IPS-NIHi7 (cell line): ENCODE results near the gene ARL6.
"Not testable (repeated sequence)": the region's sequence is repeated elsewhere in the genome, so short reads cannot be mapped to it uniquely, and the experiment has no call there.

ENCODE experiments used
- DNase-seq: peaks from one replicate; pipeline ENCODE4 v3.0.0; 2012; ENCODE audit warnings: mixed read lengths; ENCODE audit errors: extremely low spot score

The ARL6 gene

DNA sequence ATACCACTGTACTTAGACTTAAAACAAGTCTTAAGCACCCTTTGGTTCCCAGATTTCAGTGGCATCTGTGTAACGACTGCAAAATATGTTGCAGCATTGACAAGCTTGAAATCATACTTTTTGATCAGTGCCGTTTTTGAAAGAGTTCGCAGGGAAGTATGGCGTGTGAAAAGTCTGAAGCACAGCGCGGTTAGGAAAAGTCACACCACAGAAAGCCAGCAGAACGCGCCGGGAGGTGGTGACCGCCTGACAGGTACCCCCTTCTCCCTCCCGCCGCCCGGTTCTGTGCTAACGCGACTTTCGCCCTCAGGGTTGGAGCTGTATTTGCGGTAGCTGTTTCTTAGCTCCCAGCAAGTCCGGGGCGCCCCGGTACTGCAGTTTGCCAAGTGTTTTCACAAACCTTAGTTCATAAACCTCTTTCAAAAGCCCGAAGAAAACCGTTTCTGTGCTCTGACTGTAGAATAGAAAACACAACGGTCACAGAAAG, 56.8 kb downstream of the ARL6 start:
- DNase-seq: peak; percentile 33

- DNase-seq: peak; percentile 88
These were observed 57.3 kb downstream of the ARL6 start, which contains the start of gene CRYBG3 for GRCh38 chr3:97821774-97822358. Gene CRYBG3 (plus strand): TSS chr3:97822011. CDS start chr3:97822207, 196 bp downstream.

- peak; percentile 40 for DNase-seq
These were observed 57.8 kb downstream of the ARL6 start for GRCh38 chr3:97822359-97822775.

DNA sequence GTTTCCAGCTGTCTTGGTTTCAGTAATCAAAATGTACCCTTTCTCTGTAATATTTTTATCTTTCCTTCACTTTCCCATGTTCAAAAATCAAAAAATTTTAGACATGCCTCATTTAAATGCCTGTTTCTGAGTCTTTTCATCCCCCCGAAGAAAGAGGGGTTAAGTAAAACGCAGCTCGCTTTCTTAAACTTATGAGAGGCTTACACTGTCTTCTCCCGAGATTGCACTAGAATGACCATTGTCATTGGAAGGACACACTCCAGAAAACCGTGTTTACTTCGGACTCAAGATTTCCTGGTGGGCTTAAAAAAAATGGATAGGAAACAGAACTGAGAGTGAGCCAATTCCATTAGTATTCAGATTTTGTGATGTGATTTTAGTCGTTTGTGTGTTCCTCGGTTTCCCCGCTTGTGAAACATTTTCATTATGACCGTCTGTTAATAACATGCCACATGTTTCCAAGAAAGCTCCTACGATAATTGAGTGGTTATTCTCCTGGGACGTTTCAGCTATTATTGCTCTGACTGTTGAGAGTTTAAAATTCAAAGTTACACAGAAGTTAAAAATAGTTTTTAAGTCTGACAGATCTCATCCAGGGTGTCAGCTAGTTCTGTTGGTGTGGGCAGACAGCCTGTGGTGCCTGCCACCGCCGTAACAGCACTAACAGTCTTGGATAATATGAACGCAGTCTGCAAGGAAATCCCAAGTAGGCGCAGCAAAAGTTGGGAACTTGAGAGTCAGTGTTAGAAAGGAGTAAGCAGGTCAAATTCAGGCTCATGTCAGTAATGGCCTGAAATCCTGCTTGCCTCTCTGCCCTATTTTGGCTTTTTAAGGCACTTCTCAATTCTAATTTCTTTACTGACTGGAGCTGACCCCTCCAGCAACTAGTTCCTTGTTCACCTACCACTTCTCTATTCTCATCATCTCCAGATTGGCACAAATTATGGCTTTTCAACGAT, 58.8 kb downstream of the ARL6 start:
- no peak for DNase-seq

DNA sequence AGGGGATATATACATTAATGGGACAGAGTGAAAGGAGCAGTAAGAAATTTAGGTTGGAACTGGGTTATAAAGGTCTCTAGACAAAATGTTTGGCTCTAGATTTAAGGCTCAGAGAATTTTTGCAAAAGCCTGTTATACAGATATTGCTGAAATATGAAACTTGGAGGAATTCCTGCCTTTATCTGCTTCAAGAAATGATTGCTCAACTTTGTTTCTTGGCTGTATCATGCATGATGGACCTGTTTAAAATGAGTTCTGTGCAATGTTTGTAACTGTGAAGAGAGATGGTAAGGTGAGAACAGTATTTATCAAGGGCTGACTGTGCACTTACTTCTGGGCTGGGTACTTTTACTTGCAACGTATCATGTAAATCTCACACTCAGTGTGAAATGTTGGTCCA, 60.5 kb downstream of the ARL6 start:
- no peak for DNase-seq

DNA sequence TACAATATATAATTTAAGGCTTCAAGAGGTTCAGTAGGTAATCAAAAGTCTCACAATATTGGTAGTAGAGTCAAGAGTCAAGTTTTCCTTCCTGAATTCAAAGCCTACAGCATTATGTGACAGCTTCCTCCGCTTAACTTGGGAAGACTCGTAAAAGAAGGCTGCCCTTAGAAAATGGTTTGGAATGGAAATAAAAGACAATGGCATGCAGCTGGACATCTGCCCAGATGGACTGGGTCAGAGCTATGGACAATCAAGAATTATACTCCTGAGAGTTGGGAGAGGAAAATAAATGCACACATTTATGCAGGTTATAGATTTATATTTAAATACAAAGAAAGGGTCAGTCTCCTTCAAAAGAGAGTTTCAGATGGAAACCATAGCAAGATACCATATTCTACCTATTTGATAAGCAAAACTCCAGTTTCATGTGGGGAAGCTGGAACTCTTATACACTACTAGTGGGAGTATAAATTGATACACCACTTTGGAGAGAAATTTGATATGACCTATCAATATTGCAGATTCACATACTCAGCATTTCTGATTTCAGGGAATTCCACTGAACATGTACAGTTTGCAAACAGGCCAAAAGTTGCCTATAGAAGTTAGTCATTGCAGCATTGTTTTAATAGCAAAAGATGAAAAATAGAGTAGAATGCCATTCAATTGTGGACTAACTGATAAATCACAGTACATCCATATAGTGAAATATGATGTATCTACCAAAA, 63.3 kb downstream of the ARL6 start:
- no peak for DNase-seq

DNA sequence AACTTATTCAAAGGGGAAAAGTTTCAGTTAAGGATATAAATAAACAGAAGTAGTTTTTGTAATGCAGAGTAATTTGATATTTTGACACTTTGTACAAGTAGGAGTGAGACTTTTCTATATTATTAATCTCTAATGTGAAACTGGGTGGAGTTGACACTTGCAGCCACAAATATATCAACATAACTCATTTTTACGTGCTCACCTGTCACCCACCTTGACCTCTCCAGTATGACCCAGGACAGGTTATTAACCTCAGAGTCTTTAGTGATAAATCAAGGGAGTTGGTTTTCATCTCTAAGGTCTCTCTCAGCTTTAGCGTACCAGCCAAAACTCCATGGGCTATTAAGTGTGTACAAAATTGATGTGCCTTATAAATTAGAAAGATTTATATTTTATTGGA, 64.6 kb downstream of the ARL6 start:
- no peak for DNase-seq

DNA sequence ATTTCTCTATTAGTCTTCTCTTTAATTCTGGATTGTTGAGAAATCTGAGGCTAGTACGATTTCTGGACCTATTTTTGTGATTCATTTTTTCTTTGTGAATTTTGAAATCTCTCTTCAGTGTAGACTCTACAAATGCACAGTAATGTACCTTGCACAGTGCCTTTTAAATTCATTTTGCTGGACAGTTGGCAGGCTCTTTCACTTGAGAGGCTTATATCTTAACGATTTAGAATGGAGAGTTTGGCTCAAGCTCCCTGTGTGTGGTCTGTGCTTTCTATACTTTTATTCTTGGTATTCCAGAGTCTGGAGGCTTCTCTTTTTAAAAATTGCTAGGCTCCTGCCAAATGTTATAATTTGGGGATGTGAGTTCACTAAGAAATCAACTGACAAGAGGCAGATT, 66.1 kb downstream of the ARL6 start:
- no peak for DNase-seq

DNA sequence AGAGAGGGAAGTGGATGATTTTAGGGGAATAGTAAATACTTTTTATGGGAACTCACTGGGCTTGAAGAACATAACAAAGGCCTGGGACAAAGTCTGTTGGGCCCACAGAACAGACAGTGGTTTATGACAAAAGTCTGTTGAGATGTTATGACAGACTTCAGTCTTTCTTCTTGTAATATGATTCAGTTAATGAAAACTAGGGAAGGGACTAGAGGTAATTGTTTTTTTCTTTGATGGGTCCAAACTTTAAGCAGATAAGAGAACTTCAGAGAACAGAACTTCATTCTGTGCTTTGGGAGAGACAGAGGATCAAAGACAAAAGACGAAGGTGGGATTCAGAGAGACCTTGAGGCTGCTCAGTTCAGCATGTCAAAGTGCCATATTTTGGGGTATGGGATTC, 66.6 kb downstream of the ARL6 start:
- DNase-seq: no peak

- DNase-seq: not testable (repeated sequence)
These were observed 68.6 kb downstream of the ARL6 start for GRCh38 chr3:97833184-97833583.

GRCh38 chr3:97835761-97836160, 71.2 kb downstream of the ARL6 start:
- DNase-seq: no peak

GRCh38 chr3:97838393-97838792, 73.8 kb downstream of the ARL6 start:
- DNase-seq: no peak

GRCh38 chr3:97839944-97840343, 75.4 kb downstream of the ARL6 start:
- DNase-seq: no peak

- DNase-seq: no peak
These were observed 76.7 kb downstream of the ARL6 start for GRCh38 chr3:97841304-97841703.

- no peak for DNase-seq
These were observed 77.4 kb downstream of the ARL6 start for GRCh38 chr3:97841956-97842355.

DNA sequence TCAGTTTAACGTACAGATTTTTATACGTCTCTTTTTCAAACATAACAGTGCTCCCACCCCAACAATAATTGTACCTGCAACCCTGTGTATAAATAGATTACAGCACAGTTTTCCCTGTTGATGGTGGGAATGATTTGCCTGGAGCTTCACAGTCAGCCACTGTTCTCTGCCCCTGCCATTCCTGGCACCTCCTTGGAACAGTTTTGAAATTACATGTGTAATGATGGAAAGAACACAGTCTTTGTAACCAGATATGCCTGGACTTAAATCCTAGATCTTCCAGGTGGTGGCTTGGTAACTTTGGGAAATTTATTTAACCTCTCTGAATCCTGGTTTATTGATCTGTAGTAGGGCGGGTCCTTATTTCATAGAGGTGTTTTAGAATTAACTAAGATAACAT, 84.2 kb downstream of the ARL6 start:
- DNase-seq: no peak
